HK-2 (cell line): ENCODE data around the gene MUS81.

Experiments used
- DNase-seq: peaks from one replicate; pipeline ENCODE4 v3.0.0-alpha.2; 2018; ENCODE audit not compliant: unreplicated experiment

The MUS81 gene

DNA sequence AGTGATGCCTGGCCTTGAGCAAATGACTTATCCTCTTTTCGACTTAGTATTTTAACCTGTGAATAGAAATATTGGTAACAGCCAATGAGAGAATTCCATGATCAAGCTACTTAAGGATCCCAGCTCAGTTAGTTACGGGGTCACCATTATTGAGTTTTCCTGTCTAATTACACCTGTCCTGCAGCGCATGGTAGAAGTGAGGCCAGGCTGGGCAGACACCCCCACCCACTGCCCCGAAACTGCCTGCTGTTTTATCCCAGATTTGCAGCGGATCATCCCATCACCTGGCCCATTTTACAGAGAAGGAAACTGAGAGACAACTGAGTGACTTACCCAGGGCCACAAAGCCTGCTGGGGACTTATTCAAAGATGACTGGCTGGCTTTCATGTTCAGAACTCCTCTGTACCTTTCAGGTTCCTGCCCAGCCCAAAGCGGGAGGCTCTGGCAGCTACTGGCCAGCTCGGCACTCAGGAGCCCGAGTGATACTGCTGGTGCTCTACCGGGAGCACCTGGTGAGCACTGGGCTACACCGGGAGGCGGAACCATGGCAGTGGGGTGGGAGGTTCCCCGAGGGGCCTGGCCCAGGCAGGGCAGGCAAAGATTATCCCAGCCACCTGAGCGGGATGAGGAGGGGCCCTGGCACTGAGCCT lies 1.4 kb downstream of the MUS81 start:
- DNase-seq: no peak

DNA sequence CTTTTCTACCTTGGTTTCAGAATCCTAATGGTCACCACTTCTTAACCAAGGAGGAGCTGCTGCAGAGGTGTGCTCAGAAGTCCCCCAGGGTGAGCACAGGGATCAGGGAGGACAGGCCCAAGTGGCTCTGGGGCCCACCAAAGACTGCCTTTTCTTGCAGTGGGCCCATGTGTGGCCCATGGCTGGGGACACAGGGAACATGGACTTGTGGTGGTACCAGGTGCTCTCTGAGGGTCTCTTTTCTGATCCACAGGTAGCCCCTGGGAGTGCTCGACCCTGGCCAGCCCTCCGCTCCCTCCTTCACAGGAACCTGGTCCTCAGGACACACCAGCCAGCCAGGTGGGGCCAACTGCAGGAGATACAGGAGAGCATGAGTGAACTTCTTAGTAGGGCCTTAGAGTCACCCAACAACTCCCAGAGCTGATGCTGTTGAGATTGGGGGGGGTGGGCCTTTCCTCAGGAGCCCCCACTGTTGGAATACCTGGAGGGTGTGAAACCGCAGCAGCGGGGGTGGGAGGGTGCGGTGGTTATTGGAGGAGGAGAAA lies 2.0 kb downstream of the MUS81 start:
- no peak for DNase-seq

DNA sequence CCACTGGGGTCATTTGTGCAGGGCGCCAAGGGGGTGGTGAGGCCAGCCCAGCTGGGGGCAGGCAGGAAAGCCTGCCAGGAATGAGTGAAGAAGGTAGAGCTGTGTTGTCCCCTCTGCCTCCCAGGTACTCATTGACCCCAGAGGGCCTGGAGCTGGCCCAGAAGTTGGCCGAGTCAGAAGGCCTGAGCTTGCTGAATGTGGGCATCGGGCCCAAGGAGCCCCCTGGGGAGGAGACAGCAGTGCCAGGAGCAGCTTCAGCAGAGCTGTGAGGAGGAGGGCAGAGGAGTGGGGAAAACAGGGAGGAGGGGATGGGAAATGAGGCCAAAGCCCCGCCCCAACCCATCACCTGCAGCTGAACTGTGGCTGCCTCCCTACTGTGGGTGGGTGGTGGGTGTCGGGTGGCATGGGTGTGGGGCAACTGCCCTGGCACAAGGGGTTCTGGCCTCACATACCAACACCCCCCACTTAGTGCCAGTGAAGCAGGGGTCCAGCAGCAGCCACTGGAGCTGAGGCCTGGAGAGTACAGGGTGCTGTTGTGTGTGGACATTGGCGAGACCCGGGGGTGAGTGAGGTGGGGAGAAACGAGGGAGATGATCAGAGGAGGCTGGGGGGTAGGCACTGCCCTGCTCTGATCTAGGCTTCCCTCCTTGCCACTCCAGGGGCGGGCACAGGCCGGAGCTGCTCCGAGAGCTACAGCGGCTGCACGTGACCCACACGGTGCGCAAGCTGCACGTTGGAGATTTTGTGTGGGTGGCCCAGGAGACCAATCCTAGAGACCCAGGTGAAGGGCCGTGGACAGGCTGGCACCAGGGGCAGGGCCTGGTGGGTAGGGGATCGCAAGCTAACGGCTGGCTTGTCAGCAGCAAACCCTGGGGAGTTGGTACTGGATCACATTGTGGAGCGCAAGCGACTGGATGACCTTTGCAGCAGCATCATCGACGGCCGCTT lies 3.0 kb downstream of the MUS81 start:
- no peak for DNase-seq

DNA sequence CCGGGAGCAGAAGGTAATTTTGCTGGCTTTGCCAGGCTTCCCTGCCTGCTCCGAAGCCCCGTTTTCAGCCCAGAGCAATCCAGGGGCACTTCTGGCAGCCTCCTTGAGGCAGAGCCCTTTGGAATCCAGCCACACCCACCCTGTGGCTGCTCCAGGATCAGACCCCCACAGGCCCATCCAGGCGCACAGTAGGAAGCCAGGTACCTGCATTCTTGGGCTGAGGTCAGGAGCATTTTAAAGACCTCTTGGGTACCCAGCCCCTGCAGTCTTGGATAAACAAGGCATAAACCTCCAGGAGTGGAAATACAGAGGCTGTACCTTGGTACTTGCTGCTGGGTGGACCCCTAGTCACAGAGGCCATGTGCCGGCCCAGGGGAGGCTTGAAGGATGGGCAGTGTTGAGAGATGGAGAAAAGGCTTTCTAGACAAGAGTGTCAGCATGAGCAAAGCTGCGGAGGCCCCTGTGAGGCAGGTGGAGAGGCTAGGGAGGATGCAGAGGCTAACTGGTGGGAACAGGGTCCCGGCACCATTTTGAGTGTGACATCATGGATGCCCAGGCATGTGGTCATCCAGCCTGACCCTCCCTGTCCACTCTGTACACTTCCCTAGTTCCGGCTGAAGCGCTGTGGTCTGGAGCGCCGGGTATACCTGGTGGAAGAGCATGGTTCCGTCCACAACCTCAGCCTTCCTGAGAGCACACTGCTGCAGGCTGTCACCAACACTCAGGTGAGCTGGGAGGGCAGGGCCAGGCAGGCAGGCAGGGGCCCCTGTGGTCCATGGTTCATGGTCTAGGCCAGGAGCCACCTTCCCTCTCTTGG lies 3.9 kb downstream of the MUS81 start:
- no peak for DNase-seq

DNA sequence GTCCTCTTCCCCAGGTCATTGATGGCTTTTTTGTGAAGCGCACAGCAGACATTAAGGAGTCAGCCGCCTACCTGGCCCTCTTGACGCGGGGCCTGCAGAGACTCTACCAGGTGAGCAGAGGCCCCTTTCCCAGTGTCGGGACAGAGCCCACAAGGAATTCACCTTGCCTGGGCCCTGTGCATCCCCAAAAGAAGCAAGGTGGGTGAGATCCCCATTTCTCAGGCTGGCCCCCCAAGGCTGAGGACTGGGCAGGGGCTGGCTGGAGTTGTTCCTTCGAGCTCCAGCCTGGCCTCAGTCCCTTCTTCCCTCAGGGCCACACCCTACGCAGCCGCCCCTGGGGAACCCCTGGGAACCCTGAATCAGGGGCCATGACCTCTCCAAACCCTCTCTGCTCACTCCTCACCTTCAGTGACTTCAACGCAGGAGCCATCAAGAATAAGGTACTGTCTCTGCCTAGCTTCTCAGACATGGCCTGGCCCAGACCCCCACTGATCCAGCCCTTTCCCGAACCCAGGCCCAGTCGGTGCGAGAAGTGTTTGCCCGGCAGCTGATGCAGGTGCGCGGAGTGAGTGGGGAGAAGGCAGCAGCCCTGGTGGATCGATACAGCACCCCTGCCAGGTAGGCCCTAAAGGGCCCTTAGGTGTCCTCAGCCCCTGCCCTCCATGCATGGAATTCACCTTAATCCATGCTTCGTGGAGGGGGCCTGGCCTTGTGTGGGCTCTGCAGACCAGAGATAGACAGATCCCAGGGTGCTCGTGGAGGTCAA lies 4.7 kb downstream of the MUS81 start:
- DNase-seq: no peak

DNA sequence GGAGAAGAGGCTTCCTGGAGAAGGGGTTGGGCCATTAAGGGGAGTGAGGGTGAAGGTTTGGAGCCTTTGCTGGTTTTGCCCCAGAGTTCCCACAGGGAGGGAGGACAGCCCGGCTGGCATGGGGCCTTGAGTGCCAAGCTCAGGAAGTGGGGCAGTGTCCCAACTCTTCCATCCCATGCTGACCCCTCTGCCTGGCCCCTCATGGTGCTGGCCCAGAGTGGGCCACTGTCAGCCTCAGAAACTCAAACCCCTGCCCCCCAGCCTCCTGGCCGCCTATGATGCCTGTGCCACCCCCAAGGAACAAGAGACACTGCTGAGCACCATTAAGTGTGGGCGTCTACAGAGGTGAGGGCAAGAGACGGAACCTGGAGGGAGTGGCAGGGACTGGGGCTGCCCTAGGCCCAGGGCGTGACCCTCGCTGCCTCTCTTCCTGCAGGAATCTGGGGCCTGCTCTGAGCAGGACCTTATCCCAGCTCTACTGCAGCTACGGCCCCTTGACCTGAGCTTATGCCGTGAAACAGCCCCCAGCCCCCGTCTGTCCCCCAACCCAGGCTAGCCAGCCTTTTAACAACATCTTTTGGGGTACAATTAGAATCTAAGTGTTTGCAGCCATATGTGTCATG lies 5.4 kb downstream of the MUS81 start:
- DNase-seq: no peak

DNA sequence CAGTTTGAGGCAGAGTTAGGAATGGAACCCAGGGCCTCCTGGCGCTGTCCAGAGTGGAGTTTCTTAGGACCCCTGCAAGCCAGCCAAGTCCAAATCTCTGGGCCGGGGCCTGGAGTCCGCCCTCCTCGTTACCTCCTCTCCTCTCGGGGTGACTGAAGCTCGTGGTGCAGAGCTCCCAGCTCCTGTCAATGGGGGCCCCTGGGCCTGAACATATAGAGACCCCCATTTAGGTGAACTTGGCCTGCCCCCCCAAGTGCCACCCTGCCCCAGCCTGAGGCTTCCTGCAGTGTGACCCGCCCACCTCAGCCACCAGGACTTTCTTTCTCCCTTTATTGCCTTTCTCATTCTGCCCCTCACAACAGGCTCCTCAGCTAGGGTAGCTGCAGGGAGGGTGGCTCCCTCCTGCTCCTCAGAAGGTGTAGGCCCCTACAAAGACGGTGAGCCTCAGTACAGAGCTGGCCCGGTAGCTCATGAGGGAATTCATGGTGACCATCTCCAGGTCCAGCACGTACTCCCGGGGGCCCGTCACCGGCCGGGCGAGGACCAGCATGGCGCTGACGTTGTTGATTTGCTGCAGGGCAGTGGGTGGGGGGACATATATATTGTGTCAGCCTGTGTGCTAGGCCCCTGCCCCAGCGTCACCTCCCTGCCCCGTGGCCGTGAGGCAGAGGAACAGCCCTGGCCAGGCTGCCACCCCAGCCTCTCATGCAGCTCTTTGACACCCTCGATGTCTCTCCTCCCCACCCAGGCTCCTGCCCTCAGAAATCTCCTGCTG lies 6.5 kb downstream of the MUS81 start:
- DNase-seq: no peak

DNA sequence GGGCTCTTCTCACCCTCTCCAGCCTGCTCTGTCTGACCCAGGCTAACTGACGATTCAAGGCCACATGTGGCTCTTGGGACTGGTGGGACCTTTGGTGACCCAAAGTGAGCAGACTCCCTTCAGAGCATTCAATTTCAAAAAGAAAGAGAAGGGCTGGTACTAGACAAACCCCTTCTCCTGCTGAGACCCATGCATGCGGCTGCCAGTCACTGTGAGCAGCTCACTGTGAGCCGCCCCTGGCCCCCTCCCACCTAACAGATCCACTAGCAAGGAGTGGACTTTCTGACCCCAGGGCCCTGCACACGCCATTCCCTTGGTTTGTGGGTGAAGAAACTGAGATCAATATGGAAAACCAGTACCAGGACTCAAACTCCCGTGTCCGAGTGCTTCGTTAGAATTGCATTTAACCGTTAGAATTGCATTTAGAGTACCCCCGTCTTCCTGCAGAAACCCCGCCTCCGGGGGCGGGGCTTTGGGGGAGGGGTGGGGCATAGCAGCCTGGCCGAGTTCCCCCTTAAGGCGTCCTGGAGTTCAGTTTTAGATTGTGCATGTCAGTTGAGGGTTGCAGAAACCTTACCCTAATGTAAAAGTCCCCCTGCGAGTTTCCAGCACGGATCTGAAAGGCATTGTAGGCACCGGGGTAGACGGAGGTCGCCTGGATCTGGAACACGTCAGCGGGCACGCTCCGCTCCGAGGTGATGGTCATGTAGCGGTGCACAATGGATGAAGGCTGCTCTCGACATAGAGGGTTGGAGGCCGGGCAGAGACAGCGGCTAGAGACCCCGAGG lies 7.2 kb downstream of the MUS81 start:
- no peak for DNase-seq

DNA sequence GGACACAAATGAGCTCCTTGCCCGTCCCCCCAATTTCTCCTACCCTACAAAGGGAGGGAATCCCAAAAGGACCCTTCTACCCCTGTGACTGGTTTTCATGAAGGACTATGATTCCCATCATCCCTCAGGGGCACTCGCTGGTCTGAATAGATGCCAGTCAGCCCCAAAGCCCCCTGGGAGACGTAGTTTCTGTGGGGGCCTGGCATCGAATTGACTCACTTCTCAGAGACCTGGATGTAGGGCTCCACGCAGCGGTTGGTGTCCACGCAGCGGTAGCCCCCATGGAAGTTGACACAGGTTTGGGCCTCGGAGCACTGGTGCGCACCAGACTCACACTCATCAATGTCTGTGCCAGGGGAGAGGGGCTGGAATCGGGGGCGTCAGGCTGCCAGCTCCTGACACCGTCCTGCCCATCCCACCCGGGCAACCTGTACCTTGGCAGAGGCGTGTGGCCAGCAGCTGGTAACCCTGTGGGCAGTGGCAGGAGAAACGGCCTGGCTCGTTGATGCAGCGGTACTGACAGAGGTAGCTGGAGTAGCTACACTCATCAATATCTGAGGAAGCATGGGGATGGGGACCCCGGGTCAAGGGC lies 7.9 kb downstream of the MUS81 start:
- no peak for DNase-seq

DNA sequence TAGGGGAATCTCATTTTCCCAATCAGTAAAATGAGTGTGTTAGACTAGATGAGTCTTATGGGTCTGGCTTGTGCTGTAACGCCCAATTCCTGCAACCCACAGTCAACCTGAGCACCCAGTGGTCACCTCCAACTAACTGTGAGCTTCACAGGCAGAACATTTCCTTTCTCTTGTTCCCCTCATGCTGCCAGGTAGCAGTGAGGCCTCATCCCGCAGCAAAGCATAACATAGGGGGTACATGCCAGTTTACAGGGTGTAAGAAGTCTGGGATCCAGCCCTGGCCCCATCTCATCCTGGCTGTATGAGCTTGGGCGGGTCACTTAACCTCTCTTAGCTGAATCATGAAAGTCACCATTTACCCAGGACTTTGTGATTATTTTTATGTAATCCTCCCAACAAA lies 8.7 kb downstream of the MUS81 start:
- DNase-seq: no peak

DNA sequence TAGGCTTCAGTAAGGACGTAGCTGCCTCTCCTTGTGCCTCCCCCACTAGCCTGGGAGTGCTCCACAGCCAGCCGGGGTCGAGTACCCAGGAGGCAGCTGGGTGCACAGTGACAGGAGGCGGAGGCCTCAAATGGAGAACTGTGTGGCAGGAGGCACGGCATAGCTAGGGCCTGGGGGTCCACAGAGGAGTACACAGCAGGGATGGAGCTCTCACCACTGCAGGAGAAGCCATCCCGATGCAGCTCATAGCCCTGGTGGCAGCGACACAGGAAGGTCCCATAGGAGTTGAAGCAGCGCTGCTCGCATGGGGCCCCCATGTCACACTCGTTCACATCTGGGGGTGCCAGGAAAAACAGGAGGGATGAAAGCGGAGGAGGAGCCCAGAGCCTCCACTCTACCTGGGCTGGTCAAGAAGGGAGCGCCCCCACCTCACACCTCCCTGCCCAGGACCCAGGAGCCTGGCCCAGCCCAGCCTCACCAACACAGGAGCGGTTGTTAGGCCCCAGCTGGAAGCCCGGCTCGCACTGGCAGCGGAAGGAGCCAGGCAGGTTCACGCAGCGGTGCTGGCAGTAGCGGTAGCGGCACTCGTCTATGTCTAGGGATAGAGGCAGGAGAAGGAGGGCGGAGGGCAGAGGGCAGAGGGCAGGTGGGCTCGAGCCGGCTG lies 9.5 kb downstream of the MUS81 start:
- no peak for DNase-seq

DNA sequence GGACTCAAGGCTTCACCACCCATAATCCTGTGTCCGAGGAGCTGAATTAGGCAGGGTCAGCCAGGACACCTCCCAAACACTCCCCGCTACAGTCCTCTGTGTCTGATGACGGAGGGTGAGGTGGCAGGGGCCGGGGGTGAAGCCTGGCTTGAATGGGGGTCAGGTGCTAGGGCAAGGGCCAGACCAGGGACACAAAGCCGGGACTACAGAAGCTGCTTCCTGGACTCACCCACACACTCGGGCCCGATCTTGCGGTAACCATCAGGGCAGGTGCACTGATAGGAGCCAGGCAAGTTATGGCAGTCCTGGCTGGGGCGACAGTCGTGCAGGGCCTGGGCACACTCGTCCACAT lies 10.1 kb downstream of the MUS81 start:
- no peak for DNase-seq

DNA sequence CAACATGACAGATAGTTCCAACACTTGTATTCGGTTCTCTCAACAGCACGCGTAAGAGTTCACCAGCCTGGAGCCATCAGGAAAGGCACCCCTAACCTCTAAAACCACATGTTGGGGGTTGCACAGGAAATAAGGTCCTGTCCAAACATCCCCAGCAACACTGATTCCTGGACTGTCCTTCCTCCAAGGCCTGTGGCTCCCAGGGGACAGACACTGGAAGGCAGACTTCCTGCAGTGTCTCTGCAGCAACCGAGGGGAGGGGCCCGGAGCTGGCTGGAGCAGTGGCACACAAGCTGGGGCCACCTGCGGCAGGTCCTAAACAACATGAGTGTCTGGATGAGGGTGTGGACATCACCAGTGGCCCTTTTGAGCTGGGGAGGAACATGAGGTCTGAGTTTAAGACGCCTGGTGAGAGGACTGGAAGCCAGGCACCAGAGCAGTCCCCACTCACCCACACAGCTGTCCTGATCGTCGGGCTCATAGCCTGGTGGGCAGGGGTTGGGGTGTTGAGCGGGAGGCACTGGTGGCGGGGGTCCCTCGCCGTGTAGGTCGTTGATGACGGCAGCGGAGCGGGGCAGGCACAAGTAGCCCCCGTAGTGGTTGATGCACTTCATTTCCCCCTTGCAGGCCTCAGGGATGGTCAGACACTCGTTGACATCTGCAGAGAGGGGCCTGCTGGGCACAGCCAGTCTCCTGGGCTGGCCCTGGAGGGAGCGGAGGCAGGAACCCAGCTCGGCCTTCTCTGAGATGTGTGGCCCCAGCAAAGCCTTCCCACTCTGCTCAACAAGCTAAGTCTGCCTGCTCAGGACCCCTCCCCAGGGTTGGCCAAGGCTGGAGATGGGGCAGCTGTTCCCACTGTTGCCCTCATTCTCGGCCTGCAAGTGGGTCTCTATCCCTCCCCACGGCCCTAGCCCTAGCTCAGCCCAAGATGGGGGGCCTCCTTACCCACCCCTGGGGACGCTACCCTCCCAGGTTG lies 10.8 kb downstream of the MUS81 start:
- DNase-seq: no peak

DNA sequence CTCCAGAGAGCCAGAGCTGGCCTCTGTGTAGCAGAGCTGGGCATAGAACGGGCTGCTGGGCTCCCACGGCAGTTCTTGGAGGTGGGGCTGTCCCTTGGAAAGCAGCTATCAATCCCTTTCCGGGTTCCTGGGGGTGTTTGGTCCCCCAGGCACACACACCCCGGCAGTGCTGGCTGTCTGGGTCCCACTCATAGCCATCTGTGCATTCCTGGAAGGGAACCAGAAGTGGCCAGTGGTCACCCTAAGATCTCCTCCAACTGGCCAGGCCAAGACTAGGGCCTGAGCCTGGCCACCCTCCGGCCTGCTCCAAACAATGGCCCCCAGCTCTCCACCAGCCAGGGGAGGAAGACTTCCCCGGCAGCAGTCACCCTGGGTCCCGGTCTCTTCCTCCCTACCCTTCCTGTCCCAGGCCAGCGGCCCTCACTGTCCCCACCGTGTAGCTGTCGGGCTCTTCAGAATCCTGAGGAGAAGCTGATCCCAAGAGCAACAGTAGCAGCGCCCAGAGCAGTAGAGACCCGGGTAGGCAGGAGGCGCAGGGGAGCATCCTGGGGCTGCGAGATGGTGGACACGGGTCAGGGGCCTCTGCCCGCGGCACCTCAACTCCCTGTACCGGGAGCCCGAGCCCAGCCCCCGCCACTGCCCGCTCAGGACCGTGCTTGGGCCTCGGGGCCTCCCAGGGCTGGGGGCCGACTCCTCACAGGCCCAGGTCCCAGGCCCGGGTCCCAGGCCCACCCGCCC lies 11.7 kb downstream of the MUS81 start:
- DNase-seq: no peak

DNA sequence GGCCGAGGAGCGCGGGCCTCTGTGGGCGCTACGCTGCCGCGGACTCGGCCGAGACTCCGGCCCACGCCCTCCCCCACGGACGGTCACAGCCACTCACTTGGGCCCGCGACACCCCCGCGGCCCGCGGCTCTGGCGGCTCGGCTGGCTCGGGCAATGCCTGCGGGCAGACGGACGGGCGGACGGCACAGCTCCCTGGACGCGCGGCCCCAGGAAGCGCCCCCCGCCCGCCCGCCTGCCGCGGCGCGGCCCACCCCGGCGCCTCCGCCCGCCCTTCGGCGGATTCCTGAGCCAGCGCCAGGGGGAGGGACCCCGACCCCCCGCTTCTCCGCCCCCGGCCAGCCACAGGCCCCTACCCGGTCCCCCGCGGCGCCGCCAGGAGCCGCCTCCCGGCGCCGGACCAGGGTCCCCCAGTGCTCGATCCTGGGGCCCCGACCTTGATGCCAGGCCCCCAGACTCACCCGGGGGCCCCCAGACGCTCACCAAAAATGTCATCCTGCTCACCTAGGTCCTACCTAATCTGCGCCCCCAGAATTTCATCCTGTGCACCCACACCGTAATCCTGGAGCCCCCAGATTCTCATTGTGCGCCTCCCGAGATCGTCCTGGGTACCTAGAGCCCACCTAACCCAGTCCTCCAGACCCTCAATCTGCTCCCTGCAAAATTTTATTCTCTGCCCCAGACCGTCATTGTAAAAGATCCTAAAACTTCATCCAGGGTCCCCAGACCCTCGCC lies 12.5 kb downstream of the MUS81 start, which contains the start of gene EFEMP2:
EFEMP2 (minus strand) TSS at position 215 of the 732 bp plus-strand sequence. CDS start 446 bp downstream, outside the sequence.
- no peak for DNase-seq
